B cell (primary cell): Measurements from ENCODE around the gene CIAO2A. TPM values are rescaled to one million over a fixed set of nuclear protein-coding genes. Genes with fewer than 3 reads are reported as not detected.

Experiments
- ATAC-seq: fragments of 200-7000 bp; cut with Tn5 transposase; one replicate; pipeline ENCODE4 v1.10.0; 2021; ENCODE audit warnings: low read depth, mild to moderate bottlenecking, moderate number of reproducible peaks, moderate library complexity
- CTCF ChIA-PET: fragments of 350-600 bp; sonication (Branson Sonifier 250); formaldehyde crosslinking; loops from one replicate; lab custom pipeline; 2021; ENCODE audit warnings: antibody characterized with exemption, inconsistent platforms; lab: Charles Lee
- POLR2A ChIA-PET: fragments of 350-600 bp; sonication (Branson Sonifier 250); formaldehyde crosslinking; loops from one replicate; lab custom pipeline; 2021; ENCODE audit warnings: antibody characterized with exemption; lab: Charles Lee
- DNase-seq: peaks from one replicate; pipeline ENCODE4 v3.0.0; 2013
- H2AFZ ChIP-seq: 2 replicates; pipeline ENCODE4 v1.6.1; 2012; ENCODE audit warnings: mild to moderate bottlenecking, low read depth, low read length; ENCODE audit not compliant: insufficient read depth, poor library complexity, severe bottlenecking
- H3K27ac ChIP-seq, 2 donors: 1 replicate in 1 of 2; 2 replicates in 1 of 2; pipeline ENCODE4 v1.5.1; 2012 to 2013; ENCODE audit warnings: low read length in 2 of 2, mild to moderate bottlenecking in 2 of 2, moderate library complexity in 1 of 2
- H3K27me3 ChIP-seq, 4 experiments: fragments of 200-600 bp in 1 of 4; sonication (generic) in 1 of 4; replicated peaks in 1 of 4; 1 replicate in 2 of 4; 2 replicates in 2 of 4; pipeline versions ENCODE4 v1.6.1 to v1.7.0; 2013 to 2016; ENCODE audit warnings: low read length in 3 of 4, mild to moderate bottlenecking in 2 of 4, mixed read lengths in 1 of 4, moderate library complexity in 1 of 4; ENCODE audit not compliant: insufficient read depth in 4 of 4, control insufficient read depth in 3 of 4; ENCODE audit errors: control extremely low read depth in 1 of 4
- H3K36me3 ChIP-seq, 2 experiments: replicated peaks in 1 of 2; 1 replicate in 1 of 2; 2 replicates in 1 of 2; pipeline versions ENCODE4 v1.6.1 to v1.7.1; 2013; ENCODE audit warnings: low read length in 1 of 2; ENCODE audit not compliant: insufficient read depth in 2 of 2, control insufficient read depth in 1 of 2; ENCODE audit errors: control extremely low read depth in 1 of 2, extremely low read depth in 1 of 2
- H3K4me1 ChIP-seq, 2 donors: fragments of 200-600 bp in 1 of 2; sonication (generic) in 1 of 2; 1 replicate in 1 of 2; 2 replicates in 1 of 2; pipeline versions ENCODE4 v1.5.1 to v1.6.1; 2013 to 2017; ENCODE audit warnings: low read length in 2 of 2; ENCODE audit not compliant: control insufficient read depth in 2 of 2, insufficient read depth in 2 of 2
- H3K4me2 ChIP-seq: replicated peaks from 2 replicates; pipeline ENCODE3; 2012; ENCODE audit warnings: mild to moderate bottlenecking, low read depth, low read length; ENCODE audit not compliant: poor library complexity, severe bottlenecking
- H3K4me3 ChIP-seq, 5 experiments: fragments of 200-600 bp in 1 of 5; sonication (generic) in 1 of 5; 1 replicate in 3 of 5; 2 replicates in 2 of 5; pipeline versions ENCODE4 v1.5.1 to v1.7.0; 2011 to 2016; ENCODE audit warnings: low read length in 4 of 5, mild to moderate bottlenecking in 4 of 5, low read depth in 2 of 5, control low read depth in 1 of 5, moderate library complexity in 1 of 5; ENCODE audit not compliant: insufficient read depth in 1 of 5; ENCODE audit errors: control extremely low read depth in 1 of 5, extremely low read depth in 1 of 5
- H3K79me2 ChIP-seq: fragments of 200-600 bp; sonication (generic); one replicate; pipeline ENCODE4 v1.6.0; 2016; ENCODE audit warnings: low read length; ENCODE audit not compliant: control insufficient read depth, insufficient read depth
- H3K9ac ChIP-seq: fragments of 200-600 bp; sonication (generic); 2 replicates; pipeline ENCODE4 v1.6.1; 2017; ENCODE audit warnings: mild to moderate bottlenecking, low read length, moderate library complexity
- H3K9me3 ChIP-seq, 3 donors: one replicate each; pipeline versions ENCODE4 v1.6.1 to v1.7.1; 2013; ENCODE audit warnings: low read length in 2 of 3; ENCODE audit not compliant: control insufficient read depth in 2 of 3, insufficient read depth in 1 of 3; ENCODE audit errors: control extremely low read depth in 1 of 3
- H4K20me1 ChIP-seq: 2 replicates; pipeline ENCODE4 v1.6.0; 2012; ENCODE audit warnings: mild to moderate bottlenecking, low read length; ENCODE audit not compliant: insufficient read depth, control insufficient read depth, poor library complexity, severe bottlenecking
- H3K27ac Mint-ChIP-seq: one replicate; pipeline ENCODE4 v1.8.0; 2021; ENCODE audit warnings: mixed read lengths
- H3K27me3 Mint-ChIP-seq: one replicate; pipeline ENCODE4 v1.8.0; 2021; ENCODE audit warnings: mixed read lengths
- H3K4me1 Mint-ChIP-seq: one replicate; pipeline ENCODE4 v1.8.0; 2021; ENCODE audit warnings: mixed read lengths
- H3K4me3 Mint-ChIP-seq: one replicate; pipeline ENCODE4 v1.8.0; 2021; ENCODE audit warnings: mixed read lengths
- H3K9me3 Mint-ChIP-seq: one replicate; pipeline ENCODE4 v1.8.0; 2022; ENCODE audit warnings: mixed read lengths; ENCODE audit not compliant: insufficient read depth
- CTCF ChIP-seq: fragments of 200-600 bp; IDR thresholded peaks from one replicate; pipeline ENCODE4 v1.8.0; 2022; ENCODE audit warnings: antibody characterized with exemption, mild to moderate bottlenecking
- EZH2 ChIP-seq: IDR thresholded peaks from 2 replicates; pipeline ENCODE4 v1.6.1; 2012; ENCODE audit warnings: borderline replicate concordance, low read depth, mild to moderate bottlenecking, moderate library complexity, low read length; ENCODE audit not compliant: insufficient read depth, poor library complexity, severe bottlenecking
- intact Hi-C: fragments of 100-400 bp; cut with micrococcal nuclease; formaldehyde crosslinking; loops from one replicate; pipeline ENCODE4 v1.10.0; 2022
- polyA plus RNA-seq: library from polyadenylated mRNA; depleted of rRNA; stranded (reverse); fragments of >200 nt; gene quantifications from 2 replicates; pipeline ENCODE4 v1.2.3, GENCODE V29; 2012
- total RNA-seq, 2 donors: library from RNA; stranded (reverse); fragments of 120-200 nt in 1 of 2; gene quantifications; 1 replicate in 1 of 2; 2 replicates in 1 of 2; pipeline versions ENCODE4 v1.2.3 to v1.2.4, GENCODE V29; 2013 to 2022

Gene CIAO2A
- total and polyA plus RNA-seq, 2 donors (not counting 1 experiment from before 2014, with no cell fraction given): 68.2 to 71.5 TPM

DNA sequence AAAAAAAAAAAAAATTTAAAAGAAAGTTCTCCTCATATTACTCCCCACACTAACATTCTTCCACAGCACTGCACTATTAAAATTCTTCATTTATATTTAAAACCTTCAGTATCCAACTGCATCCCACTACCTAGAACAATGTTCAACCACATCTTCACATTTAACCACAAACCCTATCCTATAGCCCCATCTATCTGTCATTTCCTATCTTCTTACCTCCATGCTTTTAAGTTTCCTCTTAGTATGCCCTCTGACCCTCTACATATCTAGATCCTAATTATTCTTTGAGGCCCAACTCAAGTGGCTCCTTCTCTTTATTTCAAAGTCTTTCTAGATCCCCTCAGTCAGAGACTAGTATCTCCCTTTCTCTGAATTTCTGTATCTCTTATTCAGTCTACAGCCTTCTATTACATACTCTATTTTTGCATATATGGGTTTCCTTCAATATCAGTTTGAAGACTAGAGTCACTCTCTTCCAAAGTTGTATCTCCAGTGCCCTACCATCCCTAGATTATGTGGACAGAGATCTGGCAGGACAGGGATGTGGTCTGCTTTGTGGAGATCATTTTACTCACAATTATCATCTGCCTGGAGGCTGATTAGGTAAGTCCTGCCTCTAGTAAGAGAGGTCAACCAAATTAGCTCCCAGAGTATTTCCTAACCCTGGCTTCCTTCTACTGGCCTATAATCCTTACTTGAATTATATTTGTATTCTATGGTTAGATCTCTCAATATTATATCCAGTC, 1.4 kb downstream of the CIAO2A start:
- Histone ChIP-seq H3K36me3 (peaks cover 5 to 12% of the 10 kb centered on the region in 2 experiments), H2AFZ (no peak overlapping the region), H3K4me1 (peaks cover 77 to 79% of the 10 kb centered on the region in 2 donors), H4K20me1 (peaks cover 12% of the 10 kb centered on the region), H3K9me3 (no peaks in the 10 kb centered on the region), H3K27me3 (no peaks in the 10 kb centered on the region), H3K9ac (peak overlapping the region; percentile 83), H3K4me3 (peak overlapping the region in 4 of 5 experiments; percentile 83 to 94 (median 85)), H3K27ac (peak overlapping the region; percentile 90 to 95), H3K79me2 (peaks cover 85% of the 10 kb centered on the region), H3K4me2 (peak overlapping the region; percentile 93)
- CTCF ChIA-PET: interaction anchor here (0.7 to 4.6 kb wide), 7 partner anchors 23 to 1044 kb away, joined by 3 to 30 read pairs (median 3); partner anchors contain the start of gene DAPK2
- intact Hi-C loops: loop anchor here (2.0 to 10.0 kb wide), 5 partner anchors 19 to 817 kb away; partner anchors contain the start of genes APH1B and USP3
- Mint-ChIP-seq H3K27me3 (no peaks in the 10 kb centered on the region), H3K9me3 (no peaks in the 10 kb centered on the region), H3K27ac (peak overlapping the region; percentile 98), H3K4me3 (peak overlapping the region; percentile 97), H3K4me1 (peaks cover 79% of the 10 kb centered on the region)
- TF ChIP-seq EZH2 (no peak), CTCF (peak; percentile 51)
- POLR2A ChIA-PET: interaction anchor here (1.3 to 1.7 kb wide), 2 partner anchors 70 to 71 kb away, joined by 5 to 6 read pairs; no protein-coding TSS in a partner anchor
- DNase-seq (peak; percentile 66), ATAC-seq (no peak)
